GM21529 (cell line): ENCODE measurements around the gene ABLIM1.

Experiments
- ATAC-seq: cut with Tn5 transposase; IDR thresholded peaks from one replicate; pipeline ENCODE4 v1.9.1; 2021; ENCODE audit not compliant: unreplicated experiment

ABLIM1 gene

GRCh38 chr10:114523876-114524275 lies 134.2 kb downstream of the ABLIM1 start:
- ATAC-seq: no peak

- no peak for ATAC-seq
Observed at GRCh38 chr10:114521255-114521654, 136.8 kb downstream of the ABLIM1 start.

- no peak for ATAC-seq
Observed at GRCh38 chr10:114520453-114520852, 137.6 kb downstream of the ABLIM1 start.

- ATAC-seq: no peak
Observed at GRCh38 chr10:114519756-114520293, 138.2 kb downstream of the ABLIM1 start.

GRCh38 chr10:114519306-114519669 lies 138.8 kb downstream of the ABLIM1 start:
- ATAC-seq: no peak

GRCh38 chr10:114518401-114519305 lies 139.4 kb downstream of the ABLIM1 start:
- no peak for ATAC-seq

GRCh38 chr10:114517368-114518250 lies 140.5 kb downstream of the ABLIM1 start:
- ATAC-seq: no peak

- ATAC-seq: no peak
Observed at GRCh38 chr10:114516356-114516755, 141.7 kb downstream of the ABLIM1 start.

- no peak for ATAC-seq
Observed at GRCh38 chr10:114515298-114515914, 142.7 kb downstream of the ABLIM1 start.

GRCh38 chr10:114513381-114513792 lies 144.7 kb downstream of the ABLIM1 start:
- no peak for ATAC-seq

- ATAC-seq: no peak
Observed at GRCh38 chr10:114511881-114512280, 146.2 kb downstream of the ABLIM1 start.

- no peak for ATAC-seq
Observed at GRCh38 chr10:114508376-114508775, 149.7 kb downstream of the ABLIM1 start.

GRCh38 chr10:114507449-114507848 lies 150.6 kb downstream of the ABLIM1 start:
- no peak for ATAC-seq

GRCh38 chr10:114506871-114507385 lies 151.1 kb downstream of the ABLIM1 start:
- no peak for ATAC-seq

- ATAC-seq: no peak
Observed at GRCh38 chr10:114504769-114505579, 153.1 kb downstream of the ABLIM1 start.

GRCh38 chr10:114502074-114502473 lies 156.0 kb downstream of the ABLIM1 start:
- ATAC-seq: no peak

- ATAC-seq: no peak
Observed at GRCh38 chr10:114501650-114502049, 156.4 kb downstream of the ABLIM1 start.

- ATAC-seq: no peak
Observed at GRCh38 chr10:114500643-114501042, 157.4 kb downstream of the ABLIM1 start.

- peak; percentile 42 for ATAC-seq
Observed at GRCh38 chr10:114499630-114500190, 158.4 kb downstream of the ABLIM1 start.

GRCh38 chr10:114499116-114499515 lies 159.0 kb downstream of the ABLIM1 start:
- peak; percentile 31 for ATAC-seq
